ENCODE data around the gene ARID1B. TPM values are rescaled to one million over a fixed set of nuclear protein-coding genes. Genes with fewer than 3 reads are reported as not detected.

Gene ARID1B
- polyA plus RNA-seq, 4 donors = 57.0 to 87.6 (median 71.7) TPM

DNA sequence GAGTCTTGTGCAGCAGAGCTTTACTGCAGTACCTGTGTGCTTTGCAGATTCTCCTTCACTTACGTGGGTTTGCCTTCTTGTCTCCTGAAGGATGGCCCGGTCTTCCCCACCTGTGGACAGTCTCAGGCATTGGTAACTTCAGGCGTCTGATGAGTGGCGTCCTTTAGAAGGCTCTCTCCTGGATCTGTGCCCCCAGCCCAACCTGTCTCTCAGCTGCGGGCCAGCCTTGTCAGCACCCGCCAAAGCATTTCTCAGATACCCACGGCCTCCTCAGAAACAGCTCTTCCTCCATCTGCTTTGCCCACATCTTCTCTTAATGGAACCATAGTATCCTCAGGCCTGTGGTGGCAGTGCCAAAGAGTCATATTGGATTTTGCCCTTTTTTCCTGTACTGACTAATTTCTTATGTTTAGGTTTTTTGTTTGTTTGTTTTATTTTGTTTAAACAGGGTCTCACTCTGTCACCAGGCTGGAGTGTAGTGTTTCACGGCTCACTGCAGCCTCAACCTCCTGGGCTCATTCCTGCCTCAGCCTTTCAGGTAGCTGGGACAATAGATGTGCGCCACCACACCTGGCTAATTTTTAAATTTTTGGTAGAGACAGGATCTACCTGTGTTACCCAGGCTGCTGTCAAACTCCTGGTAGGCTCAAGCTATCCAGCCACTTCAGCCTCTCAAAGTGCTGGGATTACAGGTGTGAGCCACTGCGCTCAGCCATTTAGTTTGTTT lies 96.6 kb downstream of the ARID1B start:
- DNase-seq (ENCODE audit: low read depth in 4 of 4, low spot score in 3 of 4) = no peak

DNA sequence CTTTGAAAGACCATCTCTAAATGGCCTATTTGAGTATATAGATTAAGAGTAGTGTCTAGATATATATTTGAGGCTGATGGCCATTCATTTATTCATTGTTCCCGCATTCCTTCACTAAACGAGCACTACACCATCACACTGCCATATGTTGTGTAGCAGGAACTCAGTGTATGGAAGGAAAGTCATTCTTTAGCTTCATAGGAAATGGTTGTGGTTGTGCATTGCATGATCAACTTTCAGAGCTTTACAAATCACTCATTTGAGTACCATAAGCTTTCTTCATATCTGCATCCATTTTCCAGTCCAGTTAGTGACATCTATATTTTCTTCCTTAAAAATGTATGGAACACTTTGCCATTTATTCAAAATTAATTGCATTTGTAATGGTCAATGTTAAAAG lies 97.9 kb downstream of the ARID1B start:
- DNase-seq (ENCODE audit: low read depth in 4 of 4, low spot score in 3 of 4) = no peak

DNA sequence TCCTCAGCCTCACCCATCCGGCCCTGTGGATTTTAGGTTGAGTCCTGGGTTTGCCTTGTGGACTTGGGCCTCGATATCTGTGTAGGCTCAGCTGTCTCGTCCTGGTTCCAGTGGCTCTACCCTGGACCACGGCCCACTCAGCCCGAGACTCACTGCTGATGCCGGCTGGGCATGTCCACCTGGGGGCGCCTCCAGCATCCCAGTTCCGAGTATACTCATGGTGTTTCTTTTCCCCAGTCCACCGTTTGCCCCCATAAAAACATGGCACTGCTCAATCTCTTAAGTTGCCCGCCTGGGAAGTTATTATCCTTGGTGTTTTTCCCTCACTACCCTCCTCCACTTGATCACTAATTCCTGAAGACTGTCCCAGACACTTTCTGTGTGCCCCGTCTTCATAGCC lies 99.1 kb downstream of the ARID1B start:
- DNase-seq (ENCODE audit: low read depth in 4 of 4, low spot score in 3 of 4) = no peak

GRCh38 chr6:156877126-156877863 lies 100.1 kb downstream of the ARID1B start:
- DNase-seq (ENCODE audit: low read depth in 4 of 4, low spot score in 3 of 4) = no peak

- DNase-seq (ENCODE audit: low read depth in 4 of 4, low spot score in 3 of 4) = no peak
These were observed 101.5 kb downstream of the ARID1B start for GRCh38 chr6:156878681-156879080.

DNA sequence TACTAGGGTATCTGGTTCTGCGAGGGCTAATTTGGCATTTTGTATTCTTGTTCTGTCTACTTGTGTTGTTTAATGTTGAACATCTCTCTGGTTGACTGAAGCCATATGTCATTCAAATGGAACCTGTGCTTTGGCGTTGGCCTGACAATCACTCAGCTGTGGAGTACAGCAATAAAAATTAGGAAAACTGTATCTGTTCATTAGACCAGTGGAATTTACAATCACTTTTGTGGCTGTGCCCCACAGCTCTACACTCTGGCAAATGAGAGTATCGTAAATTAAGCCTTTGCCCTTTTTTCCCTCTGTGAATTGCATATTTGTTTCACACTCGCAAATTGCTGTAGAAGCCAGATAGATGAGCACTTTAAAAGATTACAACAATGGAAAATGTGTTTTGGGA lies 102.0 kb downstream of the ARID1B start:
- DNase-seq (ENCODE audit: low read depth in 4 of 4, low spot score in 3 of 4) = no peak

DNA sequence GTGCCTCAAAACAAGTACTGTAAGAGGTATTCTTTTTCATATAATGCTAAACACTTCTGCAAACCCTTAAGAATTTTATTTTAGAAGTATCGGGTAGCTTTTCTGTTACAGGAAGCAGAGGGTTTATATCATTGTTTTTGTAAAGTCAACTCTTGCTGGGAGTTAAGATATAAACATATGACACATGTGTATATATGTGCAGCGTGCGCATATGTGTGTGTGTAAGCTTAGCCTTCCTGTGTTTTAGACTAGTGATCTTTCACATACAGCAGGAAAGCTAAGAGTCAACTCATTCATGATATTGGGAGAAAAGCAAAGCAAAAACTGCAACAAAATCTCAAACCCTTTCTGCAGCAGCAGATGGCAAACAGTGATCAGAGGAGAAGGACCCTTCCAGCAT lies 102.4 kb downstream of the ARID1B start:
- no peak for DNase-seq (ENCODE audit: low read depth in 4 of 4, low spot score in 3 of 4)

GRCh38 chr6:156880913-156881312 lies 103.7 kb downstream of the ARID1B start:
- DNase-seq (ENCODE audit: low read depth in 4 of 4, low spot score in 3 of 4) = no peak

DNA sequence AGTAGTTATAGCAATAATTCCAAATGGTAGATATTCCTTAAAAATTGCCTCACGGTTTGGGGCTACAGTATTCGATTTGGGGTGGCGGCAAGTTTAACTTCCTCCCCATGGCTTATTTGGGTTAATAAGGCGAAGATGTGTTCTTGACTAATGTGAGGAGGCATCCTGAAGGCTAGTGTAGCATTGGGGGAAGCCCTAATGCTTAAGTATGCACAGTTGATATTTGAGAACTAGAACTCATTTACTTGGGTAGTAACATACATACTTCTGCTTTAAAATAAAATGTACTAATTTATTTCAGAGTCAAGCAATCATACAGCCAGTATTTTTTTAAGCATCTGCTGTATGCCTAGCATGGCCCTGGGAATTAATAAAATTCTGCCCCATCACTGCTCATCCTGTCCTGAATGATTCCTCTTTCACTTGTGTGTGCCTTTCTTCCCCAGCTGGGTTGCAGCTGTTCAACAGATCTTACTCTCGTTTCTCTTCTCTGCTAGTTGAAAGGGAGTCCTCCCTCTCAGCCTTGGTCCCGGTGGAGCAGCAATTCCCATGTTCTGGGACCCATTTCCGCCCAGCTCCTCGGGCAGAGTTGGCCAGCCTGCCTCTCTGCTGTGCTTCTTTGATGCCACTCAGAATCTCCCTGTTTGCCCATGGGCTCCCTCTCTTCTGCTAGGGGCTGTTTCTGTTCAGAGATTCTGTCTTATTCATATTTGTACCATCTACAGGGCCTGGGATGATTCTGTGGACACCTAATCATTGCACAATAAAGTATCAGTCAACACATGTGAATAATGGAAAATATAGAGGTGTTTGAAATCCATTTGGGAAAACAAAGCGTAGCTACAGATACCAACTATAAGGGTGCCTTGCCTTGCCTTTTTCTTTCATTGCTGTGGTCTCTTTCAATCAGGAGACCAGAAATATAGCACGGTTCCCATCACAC lies 104.8 kb downstream of the ARID1B start:
- DNase-seq (ENCODE audit: low read depth in 4 of 4, low spot score in 3 of 4) = no peak

DNA sequence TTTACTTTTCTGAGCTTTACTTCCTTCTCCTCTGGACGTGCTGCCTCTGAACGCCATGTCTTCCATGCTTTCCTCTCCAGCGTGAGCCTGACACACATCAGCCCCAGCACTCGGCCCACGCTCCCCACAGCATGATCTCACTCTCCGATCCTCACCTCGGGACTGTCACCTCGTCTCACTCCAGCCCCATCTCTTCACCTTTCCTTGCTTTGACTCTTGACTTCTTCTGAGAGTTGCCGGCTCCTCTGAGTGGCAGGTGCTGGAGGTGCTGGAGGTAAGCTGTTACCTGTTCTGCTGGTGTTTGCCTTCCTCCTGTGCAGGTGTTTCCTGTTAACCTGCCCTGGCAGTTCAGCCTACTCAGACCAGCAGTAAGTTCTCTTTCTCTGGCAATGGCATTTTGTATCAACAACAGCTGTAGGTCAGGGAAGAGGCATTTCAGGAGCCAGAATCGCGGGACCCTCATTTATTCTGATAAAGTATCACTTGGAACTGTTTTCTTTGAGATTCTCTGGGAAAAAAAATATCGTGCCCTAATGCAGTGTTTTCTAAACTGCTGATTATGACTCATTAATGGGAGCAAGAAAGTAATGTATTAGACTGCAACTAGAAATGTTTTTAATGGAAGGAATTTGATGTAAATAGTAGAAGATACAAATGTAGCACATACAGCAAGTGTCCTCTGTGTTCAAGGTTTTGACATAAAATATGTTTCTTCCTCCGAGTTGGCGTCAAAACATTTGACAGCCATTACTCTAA lies 106.5 kb downstream of the ARID1B start:
- DNase-seq (ENCODE audit: low read depth in 4 of 4, low spot score in 3 of 4) = no peak

GRCh38 chr6:156884306-156884705 lies 107.1 kb downstream of the ARID1B start:
- no peak for DNase-seq (ENCODE audit: low read depth in 4 of 4, low spot score in 3 of 4)

- DNase-seq (ENCODE audit: low read depth in 4 of 4, low spot score in 3 of 4) = no peak
These were observed 108.4 kb downstream of the ARID1B start for GRCh38 chr6:156885562-156885961.

DNA sequence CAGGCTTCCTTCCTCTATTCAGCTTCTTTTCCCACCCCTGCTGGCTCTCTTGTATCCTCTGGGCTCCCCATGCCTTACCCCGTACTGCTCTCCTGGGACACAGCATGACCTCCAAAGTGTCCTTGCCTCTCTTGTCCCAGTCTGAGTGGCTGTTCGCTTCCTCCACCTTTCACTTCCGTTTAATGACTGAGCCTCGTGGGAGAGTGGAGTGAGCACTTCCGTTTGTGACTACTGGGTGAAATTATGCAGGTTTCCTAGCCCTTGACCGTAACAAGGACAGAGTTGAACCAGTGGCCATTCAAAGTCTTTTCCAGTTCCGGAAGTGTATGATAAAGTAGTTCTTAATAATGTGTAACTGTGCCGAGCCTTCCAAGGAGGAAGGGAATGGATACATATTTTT lies 109.2 kb downstream of the ARID1B start:
- DNase-seq (ENCODE audit: low read depth in 4 of 4, low spot score in 3 of 4) = no peak

DNA sequence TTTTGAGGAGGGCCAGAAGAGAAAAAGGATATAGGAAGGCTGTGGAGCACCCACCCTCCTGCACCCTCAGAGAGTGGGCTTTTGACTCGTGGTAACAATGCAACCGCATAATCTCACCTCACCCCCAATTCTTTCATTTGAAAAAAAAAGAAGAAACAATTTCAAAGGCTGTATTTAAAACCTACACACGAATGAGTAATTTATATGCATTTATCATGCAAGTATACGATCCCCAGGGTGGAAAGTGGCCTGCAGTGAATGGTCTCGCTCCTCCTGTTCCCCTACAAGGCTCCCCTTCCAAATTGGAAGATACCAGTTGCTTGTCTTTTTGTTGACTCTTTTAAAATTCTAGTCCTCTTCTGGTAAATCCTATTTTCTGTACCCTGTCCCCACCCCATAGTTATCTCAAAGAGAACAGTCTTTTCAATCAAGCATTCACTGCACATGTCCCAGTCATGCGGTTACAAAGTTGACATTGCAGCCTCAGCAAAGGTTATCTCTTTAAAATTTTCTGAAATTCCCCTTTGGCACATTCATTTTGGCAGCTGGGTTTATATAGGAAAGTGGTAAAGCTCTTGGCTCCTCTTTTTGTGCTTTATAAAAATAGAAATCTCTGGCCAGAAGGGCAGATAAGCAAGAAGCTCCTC lies 110.6 kb downstream of the ARID1B start:
- no peak for DNase-seq (ENCODE audit: low read depth in 4 of 4, low spot score in 3 of 4)

- DNase-seq (ENCODE audit: low read depth in 4 of 4, low spot score in 3 of 4) = no peak
These were observed 112.3 kb downstream of the ARID1B start for GRCh38 chr6:156889469-156889868.

- DNase-seq (ENCODE audit: low read depth in 4 of 4, low spot score in 3 of 4) = no peak
These were observed 112.8 kb downstream of the ARID1B start for GRCh38 chr6:156889986-156890385.

DNA sequence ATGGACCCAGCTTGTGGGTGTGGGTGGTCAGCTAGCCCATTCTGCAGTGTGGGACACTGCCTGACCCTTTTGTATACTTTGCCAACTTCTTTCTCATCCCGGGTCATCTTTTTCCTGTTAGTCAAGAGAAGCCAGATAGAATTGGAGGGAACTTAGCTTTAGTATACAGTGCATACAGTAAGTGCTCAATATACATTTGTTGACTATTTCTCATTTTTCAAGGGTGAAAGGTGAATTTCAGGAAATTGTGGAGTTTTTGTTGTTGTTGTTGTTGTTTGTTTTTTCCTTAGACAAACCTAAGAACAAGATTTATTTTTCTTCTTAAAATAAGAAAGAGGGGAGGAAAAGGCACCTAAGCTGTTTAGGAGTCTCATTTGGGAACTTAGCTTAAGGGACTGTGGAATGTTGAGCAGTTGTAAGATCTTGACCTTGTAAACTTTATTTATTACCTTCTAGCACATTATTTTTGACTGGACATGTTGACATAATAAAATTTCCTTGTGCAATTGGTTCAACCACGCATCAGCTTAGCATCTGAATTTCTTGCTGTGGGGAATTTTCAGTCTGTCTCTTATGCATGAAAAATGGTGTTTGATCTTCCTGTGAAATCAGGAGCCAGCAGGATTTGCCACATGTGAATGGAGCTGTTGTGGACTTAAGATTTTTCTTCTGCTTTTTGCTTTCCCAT lies 113.6 kb downstream of the ARID1B start:
- DNase-seq (ENCODE audit: low read depth in 4 of 4, low spot score in 3 of 4) = no peak

GRCh38 chr6:156897907-156898531 lies 120.8 kb downstream of the ARID1B start:
- no peak for DNase-seq (ENCODE audit: low read depth in 4 of 4, low spot score in 3 of 4)

- no peak for DNase-seq (ENCODE audit: low read depth in 4 of 4, low spot score in 3 of 4)
These were observed 121.9 kb downstream of the ARID1B start for GRCh38 chr6:156899071-156899470.
